IMR-90 (cell line): Measurements from ENCODE around the gene NCAM1. TPM values are rescaled to one million over a fixed set of nuclear protein-coding genes. Genes with fewer than 3 reads are reported as not detected.

ENCODE experiments used
- ATAC-seq: fragments of 200-7000 bp; cut with Tn5 transposase; 2 replicates; pipeline ENCODE4 v1.9.1; 2020; ENCODE audit warnings: low read depth, mild to moderate bottlenecking, moderate library complexity
- BruUV-seq: library from RNA; stranded (reverse); fragments of 400-500 nt; replicated peaks from 2 replicates; lab custom pipeline; 2021; lab: Mats Ljungman, UMichigan
- CTCF ChIA-PET: fragments of 300-600 bp; formaldehyde crosslinking; extraction: SDS; loops from one replicate; lab custom pipeline; 2021; ENCODE audit warnings: antibody characterized with exemption; lab: Yijun Ruan, JAX
- POLR2A ChIA-PET: fragments of 300-600 bp; sonication (Branson Sonifier 250); formaldehyde crosslinking; loops from one replicate; lab custom pipeline; 2022; ENCODE audit warnings: antibody characterized with exemption; ENCODE audit not compliant: unreplicated experiment; lab: Charles Lee
- DNase-seq: peaks from one replicate; pipeline ENCODE4 v3.0.0; 2013
- H2AFZ ChIP-seq: replicated peaks from 2 replicates; pipeline ENCODE3; 2013; ENCODE audit warnings: low read length, mild to moderate bottlenecking; ENCODE audit not compliant: poor library complexity
- H2AK5ac ChIP-seq: 2 replicates; pipeline ENCODE4 v1.6.1; 2013; ENCODE audit warnings: low read depth, low read length, inconsistent platforms
- H2AK9ac ChIP-seq: replicated peaks from 2 replicates; pipeline ENCODE3; 2013; ENCODE audit warnings: mild to moderate bottlenecking, low read depth, low read length, moderate library complexity; ENCODE audit not compliant: poor library complexity
- H2BK120ac ChIP-seq: 2 replicates; pipeline ENCODE4 v1.6.1; 2013; ENCODE audit warnings: low read depth, low read length, inconsistent platforms
- H2BK15ac ChIP-seq: 3 replicates; pipeline ENCODE4 v1.6.1; 2013; ENCODE audit warnings: low read depth, low read length, inconsistent platforms
- H2BK20ac ChIP-seq: 2 replicates; pipeline ENCODE4 v1.6.1; 2013; ENCODE audit warnings: low read depth, mild to moderate bottlenecking, inconsistent platforms, low read length, moderate library complexity
- H2BK5ac ChIP-seq: 2 replicates; pipeline ENCODE4 v1.6.1; 2013; ENCODE audit warnings: mild to moderate bottlenecking, low read depth, low read length, inconsistent platforms; ENCODE audit not compliant: poor library complexity, severe bottlenecking
- H3K14ac ChIP-seq: replicated peaks from 2 replicates; pipeline ENCODE4 v1.6.1; 2013; ENCODE audit warnings: low read depth, low read length, inconsistent platforms
- H3K18ac ChIP-seq: 2 replicates; pipeline ENCODE4 v1.6.1; 2013; ENCODE audit warnings: low read depth, low read length, control low read depth
- H3K23ac ChIP-seq: 2 replicates; pipeline ENCODE4 v1.6.1; 2013; ENCODE audit warnings: low read depth, low read length, inconsistent platforms
- H3K27ac ChIP-seq: 2 replicates; pipeline ENCODE4 v1.5.1; 2013; ENCODE audit warnings: mild to moderate bottlenecking, control low read depth, low read length; ENCODE audit not compliant: insufficient read depth
- H3K27me3 ChIP-seq: 2 replicates; pipeline ENCODE4 v1.6.1; 2013; ENCODE audit warnings: low read length; ENCODE audit not compliant: control insufficient read depth, insufficient read depth
- H3K36me3 ChIP-seq: 2 replicates; pipeline ENCODE4 v1.6.1; 2013; ENCODE audit warnings: low read length, mixed read lengths; ENCODE audit not compliant: control insufficient read depth, insufficient read depth
- H3K4ac ChIP-seq: 2 replicates; pipeline ENCODE4 v1.6.1; 2013; ENCODE audit warnings: low read depth, low read length, inconsistent platforms
- H3K4me1 ChIP-seq: 2 replicates; pipeline ENCODE4 v1.6.1; 2013; ENCODE audit warnings: low read length, mixed read lengths; ENCODE audit not compliant: control insufficient read depth, insufficient read depth
- H3K4me2 ChIP-seq: 2 replicates; pipeline ENCODE4 v1.6.1; 2013; ENCODE audit warnings: low read depth, mild to moderate bottlenecking, control low read depth, low read length, moderate library complexity
- H3K4me3 ChIP-seq: 2 replicates; pipeline ENCODE4 v1.5.1; 2013; ENCODE audit warnings: low read depth, mild to moderate bottlenecking, control low read depth, low read length, moderate library complexity; ENCODE audit not compliant: insufficient read depth
- H3K56ac ChIP-seq: 2 replicates; pipeline ENCODE4 v1.6.1; 2013; ENCODE audit warnings: low read length, inconsistent platforms; ENCODE audit not compliant: insufficient read depth; ENCODE audit errors: extremely low read depth
- H3K79me1 ChIP-seq, 2 experiments: 2 replicates each; pipeline ENCODE4 v1.6.1; 2013; ENCODE audit warnings: low read length in 2 of 2, inconsistent platforms in 1 of 2, low read depth in 1 of 2
- H3K9ac ChIP-seq: 2 replicates; pipeline ENCODE4 v1.6.1; 2013; ENCODE audit warnings: low read depth, low read length, control low read depth
- H3K9me1 ChIP-seq: 2 replicates; pipeline ENCODE4 v1.6.1; 2013; ENCODE audit warnings: low read length, inconsistent platforms; ENCODE audit not compliant: insufficient read depth
- H3K9me3 ChIP-seq: 2 replicates; pipeline ENCODE4 v1.6.1; 2013; ENCODE audit warnings: low read length; ENCODE audit not compliant: control insufficient read depth, insufficient read depth
- H4K20me1 ChIP-seq: 2 replicates; pipeline ENCODE4 v1.6.1; 2013; ENCODE audit warnings: low read length, inconsistent platforms; ENCODE audit not compliant: insufficient read depth
- H4K5ac ChIP-seq: 2 replicates; pipeline ENCODE4 v1.6.1; 2013; ENCODE audit warnings: mild to moderate bottlenecking, low read depth, low read length, control low read depth
- H4K8ac ChIP-seq, 2 experiments: 2 replicates each; pipeline ENCODE4 v1.6.1; 2013; ENCODE audit warnings: low read depth in 2 of 2, low read length in 2 of 2, control low read depth in 1 of 2, inconsistent platforms in 1 of 2
- H4K91ac ChIP-seq: 2 replicates; pipeline ENCODE4 v1.6.1; 2013; ENCODE audit warnings: low read depth, low read length, inconsistent platforms; ENCODE audit not compliant: insufficient read depth
- CEBPB ChIP-seq: IDR thresholded peaks from 2 replicates; pipeline ENCODE4 v1.6.1; 2012; ENCODE audit warnings: low read depth, low read length, improper control_type of control experiment
- CHD1 ChIP-seq: IDR thresholded peaks from 2 replicates; pipeline ENCODE4 v1.6.1; 2012; ENCODE audit warnings: low read depth, low read length, improper control_type of control experiment
- FOS ChIP-seq: fragments of 150-350 bp; IDR thresholded peaks from 2 replicates; pipeline ENCODE4 v1.6.1; 2016; ENCODE audit warnings: low read depth, low read length
- MAFK ChIP-seq: IDR thresholded peaks from 2 replicates; pipeline ENCODE4 v1.6.1; 2012; ENCODE audit warnings: low read depth, low read length, improper control_type of control experiment
- MAZ ChIP-seq: IDR thresholded peaks from 2 replicates; pipeline ENCODE4 v1.6.1; 2012; ENCODE audit warnings: low read depth, mild to moderate bottlenecking, low read length, improper control_type of control experiment, moderate library complexity, borderline replicate concordance
- MXI1 ChIP-seq: IDR thresholded peaks from 2 replicates; pipeline ENCODE4 v1.6.1; 2012; ENCODE audit warnings: low read depth, mild to moderate bottlenecking, low read length, moderate library complexity, borderline replicate concordance
- POLR2A ChIP-seq: IDR thresholded peaks from 2 replicates; pipeline ENCODE4 v1.6.1; 2012; ENCODE audit warnings: mild to moderate bottlenecking, low read depth, low read length
- RAD21 ChIP-seq: IDR thresholded peaks from 2 replicates; pipeline ENCODE4 v1.6.1; 2012; ENCODE audit warnings: low read length, improper control_type of control experiment
- RCOR1 ChIP-seq: IDR thresholded peaks from 2 replicates; pipeline ENCODE4 v1.6.1; 2012; ENCODE audit warnings: mild to moderate bottlenecking, low read length, improper control_type of control experiment; ENCODE audit not compliant: insufficient replicate concordance
- RFX5 ChIP-seq: IDR thresholded peaks from 2 replicates; pipeline ENCODE4 v1.8.0; 2012; ENCODE audit warnings: low read depth, mild to moderate bottlenecking, low read length, moderate library complexity
- SMC3 ChIP-seq: fragments of 150-350 bp; IDR thresholded peaks from 2 replicates; pipeline ENCODE4 v1.6.1; 2016; ENCODE audit warnings: low read depth, mild to moderate bottlenecking, antibody characterized with exemption, low read length, moderate library complexity
- USF2 ChIP-seq: fragments of 150-350 bp; IDR thresholded peaks from 2 replicates; pipeline ENCODE4 v1.6.1; 2017; ENCODE audit warnings: mild to moderate bottlenecking, antibody characterized with exemption, low read length, low read depth
- WGBS, 2 experiments: methylation state at CpG; one replicate each; pipeline versions ENCODE4 v1.1.5 to v1.1.7; 2013; ENCODE audit warnings: missing lambda C conversion rate in 2 of 2; ENCODE audit not compliant: insufficient read length in 1 of 2; ENCODE audit errors: extremely low coverage in 2 of 2; 5-methylcytosine and 5-hydroxymethylcytosine counted together
- dilution Hi-C: fragments of 300-500 bp; cut with HindIII; formaldehyde crosslinking; loops from one replicate; pipeline ENCODE4 v1.14.3; 2018; ENCODE audit warnings: low sequenced_read_pairs; ENCODE audit not compliant: unreplicated experiment
- in situ Hi-C: fragments of 300-500 bp; cut with MboI; formaldehyde crosslinking; loops from 3 replicates; pipeline ENCODE4 v1.14.3; 2019; ENCODE audit warnings: low sequenced_read_pairs, inconsistent platforms, mixed read lengths
- intact Hi-C: fragments of 100-400 bp; cut with micrococcal nuclease; formaldehyde crosslinking; loops from 2 replicates; pipeline ENCODE4 v1.10.0; 2022
- polyA plus RNA-seq, 3 experiments: library from polyadenylated mRNA; depleted of rRNA; stranded (reverse); fragments of >200 nt; gene quantifications; 2 replicates each; pipeline ENCODE4 v1.2.3, GENCODE V29; 2012; ENCODE audit warnings: low replicate concordance in 1 of 3
- total RNA-seq: library from RNA; depleted of rRNA; stranded (reverse); fragments of >200 nt; gene quantifications from 2 replicates; pipeline ENCODE4 v1.2.3, GENCODE V29; 2012
- TF ChIP-seq, protein P1 (sequence below): fragments of 150-350 bp; IDR thresholded peaks from 2 replicates; pipeline ENCODE4 v1.6.1; 2016; ENCODE audit warnings: low read depth, mild to moderate bottlenecking, low read length, moderate library complexity, borderline replicate concordance
- TF ChIP-seq, protein P2 (sequence below): conservative IDR thresholded peaks from 2 replicates; pipeline ENCODE4 v1.5.1; 2012; ENCODE audit warnings: mild to moderate bottlenecking, low read depth, low read length, improper control_type of control experiment

NCAM1 gene
- total and polyA plus RNA-seq, 2 of the 4 experiments (the other 2 are of a cell fraction): 0.09 to 0.18 TPM

DNA sequence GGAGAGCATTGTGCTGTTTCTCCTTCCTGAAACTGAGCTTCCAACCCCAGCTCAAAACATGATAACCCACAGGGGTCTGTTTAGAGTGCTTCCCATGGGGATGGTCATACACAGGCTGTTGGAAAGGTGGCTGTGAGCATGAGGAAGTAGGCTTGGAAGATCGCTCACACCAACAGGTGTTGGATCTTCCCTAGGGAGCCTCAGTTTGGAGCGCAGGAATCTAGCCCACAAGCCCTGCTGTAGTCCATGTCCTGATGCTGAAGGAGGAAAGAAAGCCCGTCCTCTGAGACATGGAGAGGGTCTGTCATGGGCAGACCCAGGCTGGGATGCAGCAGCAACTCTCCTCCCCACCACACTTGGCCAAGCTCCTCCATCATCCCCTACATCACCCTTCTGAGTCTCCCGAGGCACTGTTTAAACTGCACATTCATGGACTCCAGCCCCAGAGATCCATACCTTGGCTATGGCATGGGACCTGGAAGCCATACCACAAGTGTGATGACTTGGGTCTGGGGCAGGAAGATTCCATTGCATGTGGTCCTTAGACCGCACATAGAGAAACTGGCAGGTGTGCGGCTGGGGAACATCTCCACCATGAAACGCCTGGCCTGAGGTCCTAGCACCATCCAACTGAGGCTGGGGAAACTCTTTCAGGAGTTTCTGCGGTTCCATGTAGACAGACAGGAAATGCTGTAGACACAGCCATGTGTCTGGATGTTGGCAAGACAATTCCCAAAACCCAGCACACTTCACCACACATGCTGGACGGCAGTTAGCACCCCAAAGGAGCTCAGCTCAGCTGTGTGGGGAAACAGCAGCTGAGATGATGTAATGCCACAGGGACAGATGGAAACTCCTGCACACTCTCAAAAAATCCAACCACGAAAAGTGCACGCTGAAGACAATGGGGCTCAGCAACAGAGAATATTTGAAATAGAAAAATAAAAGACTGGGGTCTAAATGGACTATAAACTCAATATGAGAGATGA is 325.6 kb downstream of the NCAM1 start:
- no peak overlapping the region for H3K4ac ChIP-seq
- H4K8ac ChIP-seq: no peak overlapping the region
- no peak overlapping the region for H3K4me3 ChIP-seq
- H2BK20ac ChIP-seq: no peak overlapping the region
- no peak overlapping the region for H3K23ac ChIP-seq
- no peak overlapping the region; the same call in 1 of the 2 replicates for H3K4me2 ChIP-seq
- peaks cover 6% of the 10 kb centered on the region; the same call in 1 of the 2 replicates for H3K4me1 ChIP-seq
- H3K14ac ChIP-seq: no peak overlapping the region
- H2AFZ ChIP-seq: no peak overlapping the region
- no peak overlapping the region for H4K5ac ChIP-seq
- no peak overlapping the region for H3K56ac ChIP-seq
- no peak overlapping the region for H2AK5ac ChIP-seq
- no peak overlapping the region for H3K9ac ChIP-seq
- H3K9me3 ChIP-seq: no peaks in the 10 kb centered on the region
- H3K18ac ChIP-seq: no peak overlapping the region
- H2BK120ac ChIP-seq: no peak overlapping the region
- H3K79me1 ChIP-seq: no peaks in the 10 kb centered on the region
- WGBS, 2 experiments: 82% methylated on average over 6 of the region's 11 CpGs; no CpG with 5 or more reads in 1 of the 2 experiments
- no peaks in the 10 kb centered on the region for H3K36me3 ChIP-seq
- intact Hi-C loops: loop anchor here (10.0 kb wide), 1 partner anchor 1172 kb away; no protein-coding TSS in a partner anchor
- no peak overlapping the region for H4K91ac ChIP-seq
- ATAC-seq (no peak), DNase-seq (no peak)
- H3K27me3 ChIP-seq: peaks cover 11% of the 10 kb centered on the region; the same call in 1 of the 2 replicates
- in situ Hi-C loops: loop anchor here (10.0 to 25.0 kb wide), 3 partner anchors 1002 to 1175 kb away; partner anchors contain the start of gene PTS
- dilution Hi-C loops: no loop called here
- H3K27ac ChIP-seq: no peak overlapping the region
- H2AK9ac ChIP-seq: no peak overlapping the region
- H2BK5ac ChIP-seq: no peak overlapping the region
- BruUV-seq: no TSS peak
- no peak overlapping the region for H2BK15ac ChIP-seq
- H4K20me1 ChIP-seq: no peaks in the 10 kb centered on the region
- CTCF ChIA-PET: no interaction called here
- POLR2A ChIA-PET: no interaction called here
- H3K9me1 ChIP-seq: no peaks in the 10 kb centered on the region
- TF ChIP-seq MXI1: no peak
- no peak for TF ChIP-seq MAZ
- TF ChIP-seq, protein P1, sequence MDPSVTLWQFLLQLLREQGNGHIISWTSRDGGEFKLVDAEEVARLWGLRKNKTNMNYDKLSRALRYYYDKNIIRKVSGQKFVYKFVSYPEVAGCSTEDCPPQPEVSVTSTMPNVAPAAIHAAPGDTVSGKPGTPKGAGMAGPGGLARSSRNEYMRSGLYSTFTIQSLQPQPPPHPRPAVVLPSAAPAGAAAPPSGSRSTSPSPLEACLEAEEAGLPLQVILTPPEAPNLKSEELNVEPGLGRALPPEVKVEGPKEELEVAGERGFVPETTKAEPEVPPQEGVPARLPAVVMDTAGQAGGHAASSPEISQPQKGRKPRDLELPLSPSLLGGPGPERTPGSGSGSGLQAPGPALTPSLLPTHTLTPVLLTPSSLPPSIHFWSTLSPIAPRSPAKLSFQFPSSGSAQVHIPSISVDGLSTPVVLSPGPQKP: no peak
- no peak for TF ChIP-seq POLR2A
- no peak for TF ChIP-seq RAD21
- TF ChIP-seq USF2: no peak
- TF ChIP-seq, protein P2, sequence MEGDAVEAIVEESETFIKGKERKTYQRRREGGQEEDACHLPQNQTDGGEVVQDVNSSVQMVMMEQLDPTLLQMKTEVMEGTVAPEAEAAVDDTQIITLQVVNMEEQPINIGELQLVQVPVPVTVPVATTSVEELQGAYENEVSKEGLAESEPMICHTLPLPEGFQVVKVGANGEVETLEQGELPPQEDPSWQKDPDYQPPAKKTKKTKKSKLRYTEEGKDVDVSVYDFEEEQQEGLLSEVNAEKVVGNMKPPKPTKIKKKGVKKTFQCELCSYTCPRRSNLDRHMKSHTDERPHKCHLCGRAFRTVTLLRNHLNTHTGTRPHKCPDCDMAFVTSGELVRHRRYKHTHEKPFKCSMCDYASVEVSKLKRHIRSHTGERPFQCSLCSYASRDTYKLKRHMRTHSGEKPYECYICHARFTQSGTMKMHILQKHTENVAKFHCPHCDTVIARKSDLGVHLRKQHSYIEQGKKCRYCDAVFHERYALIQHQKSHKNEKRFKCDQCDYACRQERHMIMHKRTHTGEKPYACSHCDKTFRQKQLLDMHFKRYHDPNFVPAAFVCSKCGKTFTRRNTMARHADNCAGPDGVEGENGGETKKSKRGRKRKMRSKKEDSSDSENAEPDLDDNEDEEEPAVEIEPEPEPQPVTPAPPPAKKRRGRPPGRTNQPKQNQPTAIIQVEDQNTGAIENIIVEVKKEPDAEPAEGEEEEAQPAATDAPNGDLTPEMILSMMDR: no peak
- TF ChIP-seq MAFK: no peak
- TF ChIP-seq CEBPB: no peak
- TF ChIP-seq SMC3: no peak
- no peak for TF ChIP-seq RFX5
- no peak for TF ChIP-seq RCOR1
- no peak for TF ChIP-seq CHD1
- TF ChIP-seq FOS: no peak
